Hepatocyte (in vitro differentiated cells): ENCODE measurements around the gene OR56B4.

ENCODE experiments used
- EZH2 ChIP-seq: fragments of 200-600 bp; sonication (generic); IDR thresholded peaks from 2 replicates; pipeline ENCODE4 v1.6.1; 2016; ENCODE audit warnings: antibody characterized with exemption, mild to moderate bottlenecking, borderline replicate concordance
- EZH2phosphoT487 ChIP-seq: fragments of 200-600 bp; sonication (generic); IDR thresholded peaks from one replicate; pipeline ENCODE4 v1.6.1; 2018; ENCODE audit warnings: antibody characterized with exemption, mild to moderate bottlenecking, low read depth, moderate library complexity; ENCODE audit not compliant: unreplicated experiment, severe bottlenecking
- TF ChIP-seq, protein P1 (sequence below): fragments of 200-600 bp; sonication (generic); IDR thresholded peaks from 2 replicates; pipeline ENCODE4 v1.5.1; 2016; ENCODE audit warnings: antibody characterized with exemption, mild to moderate bottlenecking; ENCODE audit not compliant: poor library complexity

DNA sequence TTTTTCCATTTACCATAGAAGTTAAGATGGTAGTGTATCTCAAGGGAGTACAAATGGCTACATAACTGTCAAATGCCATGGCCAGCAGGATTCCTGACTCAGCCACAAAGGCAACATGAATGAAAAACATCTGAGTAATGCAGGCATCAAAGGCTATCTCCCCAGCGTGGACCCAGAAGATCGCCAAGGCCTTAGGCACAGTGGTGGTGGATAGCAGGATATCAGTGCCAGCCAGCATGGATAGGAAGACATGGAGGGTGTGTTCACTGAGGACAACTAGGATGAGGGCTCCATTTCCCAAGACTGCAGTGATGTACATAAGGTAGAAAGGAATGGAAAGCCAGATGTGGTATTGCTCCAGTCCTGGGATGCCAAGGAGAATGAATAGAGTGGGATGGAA is 44.6 kb downstream of the OR56B4 start:
- TF ChIP-seq, protein P1, sequence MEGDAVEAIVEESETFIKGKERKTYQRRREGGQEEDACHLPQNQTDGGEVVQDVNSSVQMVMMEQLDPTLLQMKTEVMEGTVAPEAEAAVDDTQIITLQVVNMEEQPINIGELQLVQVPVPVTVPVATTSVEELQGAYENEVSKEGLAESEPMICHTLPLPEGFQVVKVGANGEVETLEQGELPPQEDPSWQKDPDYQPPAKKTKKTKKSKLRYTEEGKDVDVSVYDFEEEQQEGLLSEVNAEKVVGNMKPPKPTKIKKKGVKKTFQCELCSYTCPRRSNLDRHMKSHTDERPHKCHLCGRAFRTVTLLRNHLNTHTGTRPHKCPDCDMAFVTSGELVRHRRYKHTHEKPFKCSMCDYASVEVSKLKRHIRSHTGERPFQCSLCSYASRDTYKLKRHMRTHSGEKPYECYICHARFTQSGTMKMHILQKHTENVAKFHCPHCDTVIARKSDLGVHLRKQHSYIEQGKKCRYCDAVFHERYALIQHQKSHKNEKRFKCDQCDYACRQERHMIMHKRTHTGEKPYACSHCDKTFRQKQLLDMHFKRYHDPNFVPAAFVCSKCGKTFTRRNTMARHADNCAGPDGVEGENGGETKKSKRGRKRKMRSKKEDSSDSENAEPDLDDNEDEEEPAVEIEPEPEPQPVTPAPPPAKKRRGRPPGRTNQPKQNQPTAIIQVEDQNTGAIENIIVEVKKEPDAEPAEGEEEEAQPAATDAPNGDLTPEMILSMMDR, result no peak
- TF ChIP-seq EZH2 (no peak), EZH2phosphoT487 (no peak)
